ENCODE data around the gene ANXA1. TPM values are rescaled to one million over a fixed set of nuclear protein-coding genes. Genes with fewer than 3 reads are reported as not detected.

Gene ANXA1
- total RNA-seq, 2 donors from 2014 or later, result 69.8 to 142 TPM

GRCh38 chr9:73162987-73163768 is 11.5 kb downstream of the ANXA1 start:
- H3K27ac ChIP-seq, result no peak overlapping the region
- no peaks in the 10 kb centered on the region for H3K27me3 ChIP-seq
- TF ChIP-seq CTCF (IDR thresholded peaks at IDR 0.05), result no peak
- no peaks in the 10 kb centered on the region for H3K9me3 ChIP-seq
- peaks cover 84% of the 10 kb centered on the region for H3K36me3 ChIP-seq
- H3K4me3 ChIP-seq, result no peak overlapping the region
- DNase-seq (ENCODE audit: low spot score), result no peak
- H3K4me1 ChIP-seq, result peaks cover 0 to 6% of the 10 kb centered on the region in 2 donors

- no peaks in the 10 kb centered on the region for H3K27me3 ChIP-seq
- no peak overlapping the region for H3K27ac ChIP-seq
- no peaks in the 10 kb centered on the region for H3K4me1 ChIP-seq
- H3K9me3 ChIP-seq, result no peaks in the 10 kb centered on the region
- no peak overlapping the region for H3K4me3 ChIP-seq
- H3K36me3 ChIP-seq, result peaks cover 78% of the 10 kb centered on the region
- DNase-seq (ENCODE audit: low spot score), result no peak
- no peak for TF ChIP-seq CTCF (IDR thresholded peaks at IDR 0.05)
Measured at GRCh38 chr9:73165911-73166310, 14.2 kb downstream of the ANXA1 start.

DNA sequence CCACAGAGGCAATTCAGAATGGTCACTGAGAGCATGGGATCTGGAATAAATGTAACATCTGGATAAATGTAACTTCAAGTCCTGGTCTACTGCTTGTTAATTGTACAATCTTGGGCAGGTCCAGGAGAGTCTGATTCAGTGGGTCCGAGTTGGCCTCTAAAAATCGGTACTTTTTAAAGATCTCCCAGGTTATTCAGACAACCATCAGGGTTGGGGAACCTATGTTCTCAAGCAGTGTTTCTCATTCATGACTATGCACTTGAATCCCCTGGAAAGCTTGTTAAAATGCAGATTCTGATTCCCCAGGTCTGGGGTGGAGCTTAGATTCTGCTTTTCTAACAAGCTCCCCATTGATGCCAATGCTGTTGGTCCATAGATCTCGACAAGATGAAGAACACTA is 14.8 kb downstream of the ANXA1 start:
- H3K4me3 ChIP-seq, result no peak overlapping the region
- H3K36me3 ChIP-seq, result peaks cover 74% of the 10 kb centered on the region
- DNase-seq (ENCODE audit: low spot score), result no peak
- no peaks in the 10 kb centered on the region for H3K9me3 ChIP-seq
- no peaks in the 10 kb centered on the region for H3K27me3 ChIP-seq
- no peak overlapping the region for H3K27ac ChIP-seq
- H3K4me1 ChIP-seq, result no peaks in the 10 kb centered on the region
- TF ChIP-seq CTCF (IDR thresholded peaks at IDR 0.05), result no peak

GRCh38 chr9:73167614-73168013 is 15.9 kb downstream of the ANXA1 start:
- no peak for DNase-seq (ENCODE audit: low spot score)
- Histone ChIP-seq H3K4me3 (no peak overlapping the region), H3K9me3 (no peaks in the 10 kb centered on the region), H3K36me3 (peaks cover 65% of the 10 kb centered on the region), H3K4me1 (no peaks in the 10 kb centered on the region), H3K27me3 (no peaks in the 10 kb centered on the region), H3K27ac (no peak overlapping the region)
- TF ChIP-seq CTCF (IDR thresholded peaks at IDR 0.05), result no peak

DNA sequence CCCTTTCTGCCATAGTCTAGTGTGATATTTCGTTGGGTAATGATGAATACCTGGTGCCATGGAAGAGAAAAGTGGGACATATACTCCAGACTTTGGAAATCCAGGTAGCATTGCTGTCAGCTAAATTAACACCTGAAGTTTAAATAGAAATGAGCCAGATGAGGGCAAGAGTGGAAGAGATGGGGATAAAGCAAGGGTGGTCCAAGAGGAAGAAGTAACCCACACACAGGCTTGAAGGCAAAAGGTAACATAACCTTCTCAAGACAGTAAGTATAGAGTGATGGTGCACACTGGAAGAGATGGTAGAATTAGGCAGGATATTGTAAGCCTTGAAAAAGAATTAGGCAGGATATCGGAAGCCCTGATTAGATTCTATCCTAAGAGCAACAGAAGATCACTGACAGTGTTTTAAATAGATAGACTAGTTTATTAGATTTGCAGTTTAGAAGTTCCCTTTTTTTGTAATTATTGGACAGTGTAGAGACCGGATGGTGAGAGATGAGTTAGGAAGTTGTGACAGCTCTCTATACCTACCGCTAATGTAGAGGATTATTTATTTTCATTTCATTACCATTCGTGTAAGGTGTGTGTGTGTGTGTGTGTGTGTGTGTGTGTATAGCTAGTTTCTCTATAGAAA is 16.8 kb downstream of the ANXA1 start:
- H3K9me3 ChIP-seq, result no peaks in the 10 kb centered on the region
- H3K27me3 ChIP-seq, result no peaks in the 10 kb centered on the region
- TF ChIP-seq CTCF (IDR thresholded peaks at IDR 0.05), result no peak
- no peaks in the 10 kb centered on the region for H3K4me1 ChIP-seq
- H3K4me3 ChIP-seq, result no peak overlapping the region
- peaks cover 57% of the 10 kb centered on the region for H3K36me3 ChIP-seq
- no peak for DNase-seq (ENCODE audit: low spot score)
- no peak overlapping the region for H3K27ac ChIP-seq
